ENCODE measurements around the gene DNTTIP2.
"Not testable (repeated sequence)": the region's sequence is repeated elsewhere in the genome, so short reads cannot be mapped to it uniquely, and the experiment has no call there.

- TF ChIP-seq CTCF (IDR thresholded peaks at IDR 0.05; ENCODE audit: low read depth, low read length); POLR2A (IDR thresholded peaks at IDR 0.05; ENCODE audit: extremely low read depth, insufficient read length); MYC (IDR thresholded peaks at IDR 0.05; ENCODE audit: low read depth, low read length): not testable (repeated sequence)
- TF ChIP-seq, protein P1, sequence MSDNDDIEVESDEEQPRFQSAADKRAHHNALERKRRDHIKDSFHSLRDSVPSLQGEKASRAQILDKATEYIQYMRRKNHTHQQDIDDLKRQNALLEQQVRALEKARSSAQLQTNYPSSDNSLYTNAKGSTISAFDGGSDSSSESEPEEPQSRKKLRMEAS (IDR thresholded peaks at IDR 0.05; ENCODE audit: low read depth, low read length) = not testable (repeated sequence)
Observed at GRCh38 chr1:93855983-93856382, 23.0 kb downstream of the DNTTIP2 start.

All from NB4 (cell line).